HL-60/S4 treated with phorbol 12-myristate 13-acetate at 8.2 ng/mL for 4 days and 3 days (cell line): ENCODE data around the gene SLX9.

ENCODE experiments used
- in situ Hi-C: fragments of 300-500 bp; cut with MboI; formaldehyde crosslinking; loops from 2 replicates; pipeline ENCODE4 v1.15.0; 2022; ENCODE audit warnings: low sequenced_read_pairs

Gene SLX9

GRCh38 chr21:44943686-44944550 lies 4.1 kb downstream of the SLX9 start:
- in situ Hi-C loops = no loop called here

- in situ Hi-C loops = no loop called here
Observed at GRCh38 chr21:44944596-44944995, 4.8 kb downstream of the SLX9 start.

DNA sequence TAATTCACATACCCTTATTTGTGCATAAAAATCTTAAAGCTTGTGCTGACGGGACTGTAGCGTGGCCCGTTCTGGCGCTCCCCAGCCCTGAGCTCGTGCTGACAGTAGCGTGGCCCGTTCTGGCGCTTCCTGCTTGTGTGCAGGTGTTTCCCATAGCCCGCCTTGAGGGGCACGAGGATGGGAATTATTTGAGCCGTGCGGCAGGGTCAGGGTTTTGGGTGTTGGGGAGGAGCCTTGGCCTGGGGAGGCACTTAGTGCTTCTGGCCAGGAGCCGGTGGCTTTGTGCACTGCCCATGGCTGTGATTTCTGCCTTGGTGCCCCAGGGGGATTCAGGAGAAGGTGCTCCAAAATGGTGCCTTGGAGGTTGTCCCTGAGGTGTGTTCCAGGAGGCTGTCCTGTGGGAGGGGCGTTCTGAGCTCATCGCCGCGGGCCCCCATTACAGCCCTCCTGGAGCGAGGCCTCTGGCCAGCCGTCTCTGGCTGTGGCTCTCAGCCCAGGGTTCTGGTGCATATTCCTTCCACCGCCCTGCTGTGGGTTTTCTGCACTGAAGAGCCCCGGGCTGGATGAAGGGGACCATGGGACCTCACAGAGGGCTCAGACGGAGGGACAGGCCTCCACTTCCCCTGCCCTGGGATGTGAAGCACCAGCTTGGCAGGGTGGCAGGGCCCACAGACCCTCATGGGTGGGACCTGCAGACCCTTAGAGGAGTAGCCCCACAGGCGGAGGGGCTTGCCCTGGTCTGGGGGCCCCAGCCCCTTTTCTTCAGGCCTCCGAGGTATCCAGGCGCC lies 6.6 kb downstream of the SLX9 start:
- in situ Hi-C loops = no loop called here

- in situ Hi-C loops = no loop called here
Observed at GRCh38 chr21:44947111-44947929, 7.5 kb downstream of the SLX9 start.

DNA sequence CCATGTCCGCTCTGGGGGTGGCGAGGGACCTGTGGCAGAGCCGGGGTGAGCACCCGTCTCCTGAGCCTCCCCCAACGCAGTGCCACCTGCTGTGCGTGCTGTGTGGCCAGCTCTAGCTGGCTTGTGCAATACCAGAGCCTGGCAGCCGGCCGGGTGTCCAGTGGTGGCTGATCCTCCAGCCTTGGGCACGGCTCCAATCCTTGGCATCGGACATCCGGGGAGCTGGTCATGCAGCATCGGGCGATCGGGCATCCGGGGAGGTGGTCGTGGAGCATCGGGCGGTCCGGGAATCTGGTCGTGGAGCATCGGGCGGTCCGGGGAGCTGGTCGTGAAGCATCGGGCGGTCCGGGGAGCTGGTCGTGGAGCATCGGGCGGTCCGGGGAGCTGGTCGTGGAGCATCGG lies 8.1 kb downstream of the SLX9 start:
- in situ Hi-C loops = no loop called here

- in situ Hi-C loops = no loop called here
Observed at GRCh38 chr21:44948426-44949120, 8.7 kb downstream of the SLX9 start.

DNA sequence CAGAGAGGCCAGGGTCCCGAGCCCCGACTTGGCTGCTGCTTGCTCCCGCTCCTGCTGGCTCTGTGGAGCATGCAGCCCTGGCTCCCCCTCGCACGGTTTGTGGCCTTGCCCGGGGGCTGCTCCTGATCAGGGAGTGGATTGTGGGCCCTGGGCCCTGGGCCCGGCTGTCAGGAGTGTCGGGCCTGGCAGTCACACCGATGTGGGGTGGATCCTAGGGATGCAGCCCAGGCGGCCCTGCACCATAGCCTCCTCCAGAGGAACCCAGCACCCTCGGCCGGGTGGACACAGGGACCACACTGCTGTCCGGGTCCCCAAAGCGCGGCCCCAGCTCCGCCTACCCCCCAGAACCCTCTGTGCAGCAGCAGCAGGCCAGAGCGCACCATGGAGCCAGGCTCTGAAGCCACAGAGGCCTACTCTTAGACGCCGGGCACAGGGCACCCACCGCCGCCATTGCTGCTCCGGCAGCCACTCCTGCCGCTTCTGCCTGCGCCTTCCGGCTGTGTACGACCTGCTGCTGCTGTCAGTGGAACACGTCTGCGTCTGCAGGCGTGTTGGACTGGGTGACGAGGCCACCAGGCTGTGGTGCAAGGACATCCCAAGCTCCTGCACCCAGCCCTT lies 9.4 kb downstream of the SLX9 start:
- in situ Hi-C loops = no loop called here

GRCh38 chr21:44949779-44950198 lies 10.0 kb downstream of the SLX9 start:
- in situ Hi-C loops = loop anchor here (5.0 kb wide), 1 partner anchor 188 kb away; no protein-coding TSS in a partner anchor

DNA sequence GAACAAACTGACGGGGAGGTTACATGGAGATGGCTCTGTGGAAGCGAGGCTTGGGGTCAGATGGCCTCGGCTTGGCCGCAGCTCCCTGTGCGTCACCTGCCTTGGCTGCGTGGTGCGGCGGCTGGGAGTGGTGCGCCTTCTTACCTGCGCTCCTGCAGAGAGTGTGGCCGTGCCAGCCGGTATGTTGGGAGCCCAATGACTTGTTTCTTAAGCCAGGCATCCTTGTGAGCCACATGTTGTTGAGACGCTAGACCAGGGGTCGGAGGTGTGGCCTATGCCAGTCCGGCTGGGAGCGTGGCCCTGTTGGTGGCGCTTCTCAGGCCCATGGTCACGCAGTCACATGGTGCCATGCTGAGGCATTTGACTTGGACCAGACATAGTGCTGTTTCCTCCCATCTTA lies 10.5 kb downstream of the SLX9 start:
- in situ Hi-C loops = loop anchor here (5.0 kb wide), 1 partner anchor 187 kb away; no protein-coding TSS in a partner anchor

DNA sequence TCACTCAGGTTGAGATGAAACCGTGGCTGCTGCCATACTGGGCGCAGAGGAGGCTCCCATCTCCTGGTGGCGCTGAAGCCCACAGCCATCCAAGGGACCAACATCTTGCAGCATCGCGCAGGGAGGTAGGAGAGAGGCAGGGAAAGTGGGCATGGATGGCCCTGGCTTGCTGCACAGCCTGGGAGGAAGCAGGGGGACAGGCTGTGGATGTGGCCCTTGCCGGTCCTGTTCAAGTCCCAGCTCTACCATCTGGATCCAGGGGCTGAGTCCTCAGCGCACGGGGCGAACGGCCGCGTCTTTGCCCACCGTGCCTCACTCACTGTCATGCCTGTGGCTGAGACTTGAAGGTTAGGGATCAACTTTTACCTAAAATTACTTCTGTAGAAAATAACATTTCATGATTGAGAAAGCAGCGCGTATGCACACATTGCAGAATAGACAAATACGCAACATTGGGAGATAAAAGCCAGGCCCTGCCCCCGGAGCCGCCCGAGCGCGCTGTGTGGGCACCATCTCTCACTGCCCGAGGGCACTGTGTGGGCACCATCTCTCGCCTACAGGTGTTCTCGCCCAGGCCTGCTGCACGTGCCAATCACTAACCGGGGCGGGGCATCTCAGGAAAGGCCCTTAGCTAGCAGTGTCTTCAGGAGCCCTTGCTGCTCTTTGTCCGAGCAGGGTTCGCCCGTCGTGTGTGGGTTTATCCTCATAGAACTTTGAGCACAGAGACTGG lies 11.5 kb downstream of the SLX9 start:
- in situ Hi-C loops = loop anchor here (5.0 kb wide), 1 partner anchor 186 kb away; no protein-coding TSS in a partner anchor

- in situ Hi-C loops = loop anchor here (5.0 kb wide), 1 partner anchor 185 kb away; no protein-coding TSS in a partner anchor
Observed at GRCh38 chr21:44952116-44952928, 12.5 kb downstream of the SLX9 start.

GRCh38 chr21:44952929-44953627 lies 13.2 kb downstream of the SLX9 start:
- in situ Hi-C loops = loop anchor here (5.0 kb wide), 1 partner anchor 184 kb away; no protein-coding TSS in a partner anchor

DNA sequence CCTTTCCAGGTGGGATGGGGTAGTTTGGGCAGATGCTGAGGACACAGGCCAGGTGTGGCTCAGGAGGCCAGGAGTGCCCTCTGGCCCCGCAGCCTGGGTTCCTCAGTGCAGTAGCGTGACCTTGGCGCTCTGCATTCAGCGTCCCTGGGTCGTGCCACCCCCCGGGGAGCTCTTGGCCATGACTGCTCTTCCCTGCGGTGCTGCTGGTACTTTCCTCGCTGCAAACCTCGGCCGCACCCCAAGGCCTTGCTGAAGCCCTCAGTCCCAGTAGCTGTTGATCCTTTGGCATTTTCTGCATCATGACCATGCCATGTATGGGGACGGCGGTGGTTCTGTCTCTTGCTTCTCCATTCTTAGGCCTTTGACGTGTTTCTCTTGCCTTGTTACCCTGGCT lies 13.8 kb downstream of the SLX9 start:
- in situ Hi-C loops = loop anchor here (5.0 kb wide), 1 partner anchor 184 kb away; no protein-coding TSS in a partner anchor

DNA sequence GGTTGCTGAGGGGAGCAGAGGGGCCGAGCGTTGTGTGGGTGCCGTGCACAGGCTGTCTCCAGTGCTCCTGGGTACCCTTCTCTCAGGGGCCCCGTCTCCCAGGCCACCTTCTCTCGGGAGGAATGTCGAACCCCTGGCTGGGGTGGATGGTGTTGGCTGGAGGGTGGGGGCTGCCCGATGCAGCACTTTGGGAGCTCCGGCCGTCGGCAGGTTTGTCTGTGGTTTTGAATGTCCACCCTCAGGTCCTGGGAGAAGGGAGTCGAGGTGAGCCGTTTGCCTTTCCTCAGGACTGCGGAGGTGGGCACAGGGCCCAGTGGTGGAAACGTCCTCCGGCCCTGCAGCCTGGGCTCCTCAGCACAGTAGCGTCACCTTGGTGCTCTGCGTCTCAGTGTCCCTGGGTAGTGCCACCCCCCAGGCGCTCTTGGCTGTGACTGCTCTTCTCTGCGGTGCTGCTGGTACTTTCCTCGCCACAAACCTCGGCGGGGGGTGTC lies 14.5 kb downstream of the SLX9 start:
- in situ Hi-C loops = loop anchor here (5.0 kb wide), 1 partner anchor 183 kb away; no protein-coding TSS in a partner anchor

GRCh38 chr21:44955141-44955797 lies 15.4 kb downstream of the SLX9 start:
- in situ Hi-C loops = no loop called here

- in situ Hi-C loops = no loop called here
Observed at GRCh38 chr21:44955798-44956175, 16.0 kb downstream of the SLX9 start.
